Lower lobe of right lung (tissue), 2 donors: ENCODE measurements around the gene NHERF1. TPM values are rescaled to one million over a fixed set of nuclear protein-coding genes. Genes with fewer than 3 reads are reported as not detected.
A peak's percentile ranks its signal among the peaks of the same experiment; 100 is the strongest.

ENCODE experiments used
- ATAC-seq, 2 donors: fragments of 200-7000 bp; cut with Tn5 transposase; one replicate each; pipeline ENCODE4 v1.9.1; 2020 to 2022; ENCODE audit warnings: mild to moderate bottlenecking in 2 of 2, moderate library complexity in 2 of 2
- DNase-seq: peaks from one replicate; pipeline ENCODE4 v3.0.0-alpha.2; 2020
- H3K27ac ChIP-seq: fragments of 200-600 bp; one replicate; pipeline ENCODE4 v1.8.0; 2022
- H3K27me3 ChIP-seq: fragments of 200-600 bp; one replicate; pipeline ENCODE4 v1.8.0; 2022; ENCODE audit warnings: low read depth
- H3K36me3 ChIP-seq: fragments of 200-600 bp; one replicate; pipeline ENCODE4 v1.8.0; 2022; ENCODE audit warnings: mild to moderate bottlenecking
- H3K4me1 ChIP-seq: fragments of 200-600 bp; one replicate; pipeline ENCODE4 v1.8.0; 2022
- H3K4me3 ChIP-seq: fragments of 200-600 bp; one replicate; pipeline ENCODE4 v1.8.0; 2022; ENCODE audit warnings: mild to moderate bottlenecking
- H3K9me3 ChIP-seq: fragments of 200-600 bp; one replicate; pipeline ENCODE4 v1.8.0; 2022
- CTCF ChIP-seq: fragments of 200-600 bp; IDR thresholded peaks from one replicate; pipeline ENCODE4 v1.8.0; 2022; ENCODE audit warnings: antibody characterized with exemption, mild to moderate bottlenecking
- intact Hi-C: fragments of 100-400 bp; cut with DNase I; formaldehyde crosslinking; loops from one replicate; pipeline ENCODE4 v1.11.0; 2022
- total RNA-seq: library from RNA; stranded (reverse); fragmentation: NEBNext Ultra II Directional; extraction: Animal tissue kit (Norgen Biotek cat#: 25700); gene quantifications from one replicate; pipeline ENCODE4 v1.2.1, GENCODE V29; 2021
- donor health status: DM: no; HTN: yes; CAD: no; lungs with severe emphysema.

NHERF1 gene
- total RNA-seq, 1 donor from 2014 or later, result 35.7 TPM

- ATAC-seq (no peak), DNase-seq (no peak)
- no peaks in the 10 kb centered on the region for H3K9me3 ChIP-seq
- TF ChIP-seq CTCF, result no peak
- peaks cover 10% of the 10 kb centered on the region for H3K4me1 ChIP-seq
- intact Hi-C loops, result no loop called here
- no peak overlapping the region for H3K4me3 ChIP-seq
- H3K27ac ChIP-seq, result no peak overlapping the region
- no peaks in the 10 kb centered on the region for H3K27me3 ChIP-seq
- H3K36me3 ChIP-seq, result peaks cover 66% of the 10 kb centered on the region
Measured at GRCh38 chr17:74768763-74769114, 20.3 kb downstream of the NHERF1 start.

- no peak for ATAC-seq
- Histone ChIP-seq H3K27ac (no peak overlapping the region), H3K36me3 (peaks cover 68% of the 10 kb centered on the region), H3K9me3 (no peaks in the 10 kb centered on the region), H3K27me3 (no peaks in the 10 kb centered on the region), H3K4me1 (peaks cover 14% of the 10 kb centered on the region), H3K4me3 (no peak overlapping the region)
- intact Hi-C loops, result no loop called here
- TF ChIP-seq CTCF, result no peak
- no peak for DNase-seq
Measured at GRCh38 chr17:74769266-74769855, 20.9 kb downstream of the NHERF1 start.

- Histone ChIP-seq H3K27me3 (no peaks in the 10 kb centered on the region), H3K9me3 (no peaks in the 10 kb centered on the region), H3K36me3 (peaks cover 64% of the 10 kb centered on the region), H3K4me1 (peaks cover 19% of the 10 kb centered on the region), H3K27ac (no peak overlapping the region), H3K4me3 (no peak overlapping the region)
- DNase-seq (no peak), ATAC-seq (no peak)
- no peak for TF ChIP-seq CTCF
- intact Hi-C loops, result no loop called here
Measured at GRCh38 chr17:74769856-74770497, 21.5 kb downstream of the NHERF1 start.

GRCh38 chr17:74770498-74771318 is 22.3 kb downstream of the NHERF1 start:
- no peaks in the 10 kb centered on the region for H3K27me3 ChIP-seq
- peak; percentile 86 for ATAC-seq
- TF ChIP-seq CTCF, result peak; percentile 82
- H3K4me1 ChIP-seq, result peaks cover 26% of the 10 kb centered on the region
- H3K27ac ChIP-seq, result no peak overlapping the region
- DNase-seq, result peak; percentile 81
- H3K9me3 ChIP-seq, result no peaks in the 10 kb centered on the region
- H3K4me3 ChIP-seq, result no peak overlapping the region
- peaks cover 64% of the 10 kb centered on the region for H3K36me3 ChIP-seq
- intact Hi-C loops, result no loop called here

GRCh38 chr17:74771319-74771914 is 23.0 kb downstream of the NHERF1 start:
- Histone ChIP-seq H3K9me3 (no peaks in the 10 kb centered on the region), H3K36me3 (peaks cover 64% of the 10 kb centered on the region), H3K27me3 (no peaks in the 10 kb centered on the region), H3K4me3 (no peak overlapping the region), H3K4me1 (peaks cover 27% of the 10 kb centered on the region), H3K27ac (no peak overlapping the region)
- ATAC-seq, result no peak
- no peak for DNase-seq
- intact Hi-C loops, result no loop called here
- no peak for TF ChIP-seq CTCF
